ENCODE data around the gene CDH12. TPM values are rescaled to one million over a fixed set of nuclear protein-coding genes. Genes with fewer than 3 reads are reported as not detected.
"Not testable (repeated sequence)": the region's sequence is repeated elsewhere in the genome, so short reads cannot be mapped to it uniquely, and the experiment has no call there.

Gene CDH12
- total RNA-seq, 2 experiments from 2014 or later, result not detected

GRCh38 chr5:22390888-22391287 is 462.3 kb downstream of the CDH12 start:
- DNase-seq (no peak), ATAC-seq (no peak)
- H3K36me3 Mint-ChIP-seq, result no peaks in the 10 kb centered on the region
- no peaks in the 10 kb centered on the region for H3K27me3 Mint-ChIP-seq
- no peak overlapping the region for H3K4me3 Mint-ChIP-seq
- H3K27ac Mint-ChIP-seq, result no peak overlapping the region
- CTCF ChIA-PET, result no interaction called here
- H3K9me3 Mint-ChIP-seq (ENCODE audit: low read depth), result peaks cover 14% of the 10 kb centered on the region
- no peaks in the 10 kb centered on the region for H3K4me1 Mint-ChIP-seq

GRCh38 chr5:22372826-22373660 is 480.1 kb downstream of the CDH12 start:
- no peaks in the 10 kb centered on the region for H3K27me3 Mint-ChIP-seq

GRCh38 chr5:22372376-22372775 is 480.8 kb downstream of the CDH12 start:
- H3K4me1 Mint-ChIP-seq, result no peaks in the 10 kb centered on the region
- H3K9me3 Mint-ChIP-seq (ENCODE audit: low read depth), result peaks cover 15% of the 10 kb centered on the region
- no peaks in the 10 kb centered on the region for H3K36me3 Mint-ChIP-seq
- ATAC-seq (no peak), DNase-seq (no peak)
- CTCF ChIA-PET, result no interaction called here
- no peak overlapping the region for H3K4me3 Mint-ChIP-seq
- no peaks in the 10 kb centered on the region for H3K27me3 Mint-ChIP-seq
- H3K27ac Mint-ChIP-seq, result no peak overlapping the region

More at GRCh38 chr5:22372826-22373660, 480.1 kb downstream of the CDH12 start:
- H3K4me3 Mint-ChIP-seq, result no peak overlapping the region
- H3K9me3 Mint-ChIP-seq (ENCODE audit: low read depth), result peaks cover 15% of the 10 kb centered on the region
- CTCF ChIA-PET, result no interaction called here
- no peaks in the 10 kb centered on the region for H3K36me3 Mint-ChIP-seq
- DNase-seq (no peak), ATAC-seq (no peak)
- H3K27ac Mint-ChIP-seq, result no peak overlapping the region
- H3K4me1 Mint-ChIP-seq, result no peaks in the 10 kb centered on the region

- ATAC-seq (no peak), DNase-seq (no peak)
- no peaks in the 10 kb centered on the region for H3K36me3 Mint-ChIP-seq
- H3K4me3 Mint-ChIP-seq, result no peak overlapping the region
- peaks cover 14% of the 10 kb centered on the region for H3K9me3 Mint-ChIP-seq (ENCODE audit: low read depth)
- CTCF ChIA-PET, result no interaction called here
- H3K4me1 Mint-ChIP-seq, result no peaks in the 10 kb centered on the region
- no peaks in the 10 kb centered on the region for H3K27me3 Mint-ChIP-seq
- no peak overlapping the region for H3K27ac Mint-ChIP-seq
These were observed 498.2 kb downstream of the CDH12 start for GRCh38 chr5:22354956-22355355.

GRCh38 chr5:22352493-22352892 is 500.7 kb downstream of the CDH12 start:
- CTCF ChIA-PET, result no interaction called here
- no peak for DNase-seq
- Mint-ChIP-seq H3K27ac (no peak overlapping the region), H3K9me3 (ENCODE audit: low read depth) (peaks cover 10% of the 10 kb centered on the region), H3K4me3 (no peak overlapping the region), H3K36me3 (no peaks in the 10 kb centered on the region), H3K27me3 (no peaks in the 10 kb centered on the region), H3K4me1 (no peaks in the 10 kb centered on the region)
- no peak for ATAC-seq

GRCh38 chr5:22351178-22351577 is 502.0 kb downstream of the CDH12 start:
- Mint-ChIP-seq H3K4me1 (no peaks in the 10 kb centered on the region), H3K4me3 (no peak overlapping the region), H3K9me3 (ENCODE audit: low read depth) (peaks cover 8% of the 10 kb centered on the region), H3K36me3 (no peaks in the 10 kb centered on the region), H3K27me3 (no peaks in the 10 kb centered on the region), H3K27ac (no peak overlapping the region)
- ATAC-seq (no peak), DNase-seq (no peak)
- CTCF ChIA-PET, result no interaction called here

- CTCF ChIA-PET, result interaction anchor here (1.1 kb wide), 1 partner anchor 18 kb away, joined by 3 read pairs; no protein-coding TSS in a partner anchor
- H3K4me3 Mint-ChIP-seq, result no peak overlapping the region
These were observed 505.1 kb downstream of the CDH12 start for GRCh38 chr5:22348027-22348426.

GRCh38 chr5:22344000-22344399 is 509.1 kb downstream of the CDH12 start:
- Mint-ChIP-seq H3K4me1 (no peaks in the 10 kb centered on the region), H3K4me3 (no peak overlapping the region), H3K36me3 (no peaks in the 10 kb centered on the region), H3K27me3 (no peaks in the 10 kb centered on the region), H3K27ac (no peak overlapping the region), H3K9me3 (ENCODE audit: low read depth) (peaks cover 3% of the 10 kb centered on the region)
- CTCF ChIA-PET, result no interaction called here
- ATAC-seq, result no peak
- DNase-seq, result no peak

More at GRCh38 chr5:22348027-22348426, 505.1 kb downstream of the CDH12 start:
- ATAC-seq, result no peak
- Mint-ChIP-seq H3K27me3 (no peaks in the 10 kb centered on the region), H3K27ac (no peak overlapping the region), H3K4me1 (no peaks in the 10 kb centered on the region), H3K9me3 (ENCODE audit: low read depth) (peaks cover 9% of the 10 kb centered on the region), H3K36me3 (no peaks in the 10 kb centered on the region)
- DNase-seq, result no peak

GRCh38 chr5:22341406-22341805 is 511.7 kb downstream of the CDH12 start:
- peaks cover 11% of the 10 kb centered on the region for H3K9me3 Mint-ChIP-seq (ENCODE audit: low read depth)
- no peaks in the 10 kb centered on the region for H3K4me1 Mint-ChIP-seq
- no peak overlapping the region for H3K27ac Mint-ChIP-seq
- ATAC-seq, result no peak
- no peaks in the 10 kb centered on the region for H3K36me3 Mint-ChIP-seq
- no peak for DNase-seq
- no peak overlapping the region for H3K4me3 Mint-ChIP-seq
- CTCF ChIA-PET, result no interaction called here
- no peaks in the 10 kb centered on the region for H3K27me3 Mint-ChIP-seq

GRCh38 chr5:22332949-22333348 is 520.2 kb downstream of the CDH12 start:
- H3K27ac Mint-ChIP-seq, ATAC-seq, CTCF ChIA-PET, H3K4me3 Mint-ChIP-seq, H3K4me1 Mint-ChIP-seq, DNase-seq, H3K36me3 Mint-ChIP-seq, H3K27me3 Mint-ChIP-seq: not testable (repeated sequence)
- H3K9me3 Mint-ChIP-seq (ENCODE audit: low read depth), result peaks cover 19% of the 10 kb centered on the region

- H3K4me1 Mint-ChIP-seq, result no peaks in the 10 kb centered on the region
- H3K27ac Mint-ChIP-seq, result no peak overlapping the region
- no peaks in the 10 kb centered on the region for H3K36me3 Mint-ChIP-seq
- CTCF ChIA-PET, result interaction anchor here (0.9 kb wide), 1 partner anchor 18 kb away, joined by 3 read pairs; no protein-coding TSS in a partner anchor
- no peak for ATAC-seq
- no peak for DNase-seq
- no peak overlapping the region for H3K4me3 Mint-ChIP-seq
- H3K9me3 Mint-ChIP-seq (ENCODE audit: low read depth), result peaks cover 4% of the 10 kb centered on the region
- H3K27me3 Mint-ChIP-seq, result no peaks in the 10 kb centered on the region
These were observed 523.5 kb downstream of the CDH12 start for GRCh38 chr5:22329683-22330082.

GRCh38 chr5:22319798-22320197 is 533.3 kb downstream of the CDH12 start:
- H3K4me3 Mint-ChIP-seq, result no peak overlapping the region
- DNase-seq (no peak), ATAC-seq (no peak)
- H3K4me1 Mint-ChIP-seq, result no peaks in the 10 kb centered on the region
- H3K36me3 Mint-ChIP-seq, result no peaks in the 10 kb centered on the region
- CTCF ChIA-PET, result no interaction called here
- peaks cover 8% of the 10 kb centered on the region for H3K9me3 Mint-ChIP-seq (ENCODE audit: low read depth)
- H3K27me3 Mint-ChIP-seq, result no peaks in the 10 kb centered on the region
- H3K27ac Mint-ChIP-seq, result no peak overlapping the region

- no peaks in the 10 kb centered on the region for H3K27me3 Mint-ChIP-seq
- ATAC-seq, result no peak
- H3K36me3 Mint-ChIP-seq, result no peaks in the 10 kb centered on the region
- H3K27ac Mint-ChIP-seq, result no peak overlapping the region
- peaks cover 13% of the 10 kb centered on the region for H3K9me3 Mint-ChIP-seq (ENCODE audit: low read depth)
- H3K4me3 Mint-ChIP-seq, result no peak overlapping the region
- DNase-seq, result no peak
- no peaks in the 10 kb centered on the region for H3K4me1 Mint-ChIP-seq
- CTCF ChIA-PET, result no interaction called here
These were observed 536.9 kb downstream of the CDH12 start for GRCh38 chr5:22316294-22316693.

GRCh38 chr5:22315052-22315451 is 538.1 kb downstream of the CDH12 start:
- CTCF ChIA-PET, DNase-seq, H3K36me3 Mint-ChIP-seq, H3K27me3 Mint-ChIP-seq, H3K4me1 Mint-ChIP-seq, H3K27ac Mint-ChIP-seq, ATAC-seq, H3K4me3 Mint-ChIP-seq: not testable (repeated sequence)
- peaks cover 12% of the 10 kb centered on the region for H3K9me3 Mint-ChIP-seq (ENCODE audit: low read depth)
